Uterus (tissue), 4 donors: ENCODE results near the gene PAK1IP1. TPM values are rescaled to one million over a fixed set of nuclear protein-coding genes. Genes with fewer than 3 reads are reported as not detected.
"Not testable (repeated sequence)": the region's sequence is repeated elsewhere in the genome, so short reads cannot be mapped to it uniquely, and the experiment has no call there.

Experiments used
- DNase-seq, 2 donors: peaks; one replicate each; pipeline ENCODE4 v3.0.0-alpha.2; 2019 to 2020
- H3K27ac ChIP-seq, 2 donors: fragments of 200-600 bp; sonication (generic); 1 replicate in 1 of 2; 2 replicates in 1 of 2; pipeline ENCODE4 v1.5.1; 2016 to 2018
- H3K27me3 ChIP-seq, 2 donors: fragments of 200-600 bp; sonication (generic); one replicate each; pipeline ENCODE4 v1.5.1; 2018 to 2019; ENCODE audit warnings: control low read depth in 1 of 2
- H3K36me3 ChIP-seq, 2 donors: fragments of 200-600 bp; sonication (generic); one replicate each; pipeline ENCODE4 v1.5.1; 2019; ENCODE audit warnings: control low read depth in 1 of 2
- H3K4me1 ChIP-seq, 2 donors: fragments of 200-600 bp; sonication (generic); one replicate each; pipeline ENCODE4 v1.5.1; 2018 to 2019; ENCODE audit warnings: control low read depth in 1 of 2
- H3K4me3 ChIP-seq, 2 donors: fragments of 200-600 bp; sonication (generic); 1 replicate in 1 of 2; 2 replicates in 1 of 2; pipeline ENCODE4 v1.5.1; 2018 to 2019; ENCODE audit warnings: mild to moderate bottlenecking in 1 of 2
- H3K9me3 ChIP-seq, 2 donors: fragments of 200-600 bp; sonication (generic); one replicate each; pipeline ENCODE4 v1.5.1; 2019; ENCODE audit warnings: control low read depth in 1 of 2
- POLR2A ChIP-seq, 2 donors: fragments of 450-650 bp; IDR thresholded peaks; one replicate each; pipeline ENCODE4 v1.6.1; 2016; ENCODE audit warnings: antibody characterized with exemption in 2 of 2, mild to moderate bottlenecking in 1 of 2, moderate library complexity in 1 of 2
- intact Hi-C: fragments of 100-400 bp; cut with DNase I; formaldehyde crosslinking; loops from one replicate; pipeline ENCODE4 v1.15.1; 2023; ENCODE audit warnings: low total_unique reads
- total RNA-seq, 4 donors: library from RNA; depleted of rRNA in 3 of 4; stranded (reverse); fragments of >200 nt in 3 of 4; gene quantifications; one replicate each; pipeline versions ENCODE4 v1.1.0 to v1.2.4, GENCODE V29; 2014 to 2023
- TF ChIP-seq, protein P1 (sequence below), 4 experiments: fragments of 200-600 bp in 2 of 4; fragments of 450-650 bp in 2 of 4; sonication (generic) in 2 of 4; IDR thresholded peaks; one replicate each; pipeline ENCODE4 v1.5.1; 2016 to 2019; ENCODE audit warnings: antibody characterized with exemption in 4 of 4, mild to moderate bottlenecking in 2 of 4, moderate library complexity in 1 of 4
- donor health status: DM: yes; HTN: yes; CAD: no.

The PAK1IP1 gene
- total RNA-seq, 4 donors from 2014 or later, result 14.2 to 34.1 (median 18.8) TPM

GRCh38 chr6:10662207-10662606 lies 32.6 kb upstream of the PAK1IP1 start:
- no peak for TF ChIP-seq POLR2A (IDR thresholded peaks at IDR 0.05)
- TF ChIP-seq, protein P1, sequence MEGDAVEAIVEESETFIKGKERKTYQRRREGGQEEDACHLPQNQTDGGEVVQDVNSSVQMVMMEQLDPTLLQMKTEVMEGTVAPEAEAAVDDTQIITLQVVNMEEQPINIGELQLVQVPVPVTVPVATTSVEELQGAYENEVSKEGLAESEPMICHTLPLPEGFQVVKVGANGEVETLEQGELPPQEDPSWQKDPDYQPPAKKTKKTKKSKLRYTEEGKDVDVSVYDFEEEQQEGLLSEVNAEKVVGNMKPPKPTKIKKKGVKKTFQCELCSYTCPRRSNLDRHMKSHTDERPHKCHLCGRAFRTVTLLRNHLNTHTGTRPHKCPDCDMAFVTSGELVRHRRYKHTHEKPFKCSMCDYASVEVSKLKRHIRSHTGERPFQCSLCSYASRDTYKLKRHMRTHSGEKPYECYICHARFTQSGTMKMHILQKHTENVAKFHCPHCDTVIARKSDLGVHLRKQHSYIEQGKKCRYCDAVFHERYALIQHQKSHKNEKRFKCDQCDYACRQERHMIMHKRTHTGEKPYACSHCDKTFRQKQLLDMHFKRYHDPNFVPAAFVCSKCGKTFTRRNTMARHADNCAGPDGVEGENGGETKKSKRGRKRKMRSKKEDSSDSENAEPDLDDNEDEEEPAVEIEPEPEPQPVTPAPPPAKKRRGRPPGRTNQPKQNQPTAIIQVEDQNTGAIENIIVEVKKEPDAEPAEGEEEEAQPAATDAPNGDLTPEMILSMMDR (IDR thresholded peaks at IDR 0.05), result no peak
- Histone ChIP-seq H3K4me3 (no peak overlapping the region), H3K27ac (no peak overlapping the region), H3K9me3 (no peaks in the 10 kb centered on the region), H3K4me1 (no peaks in the 10 kb centered on the region), H3K27me3 (no peaks in the 10 kb centered on the region), H3K36me3 (no peaks in the 10 kb centered on the region)
- intact Hi-C loops, result no loop called here
- DNase-seq, result no peak

DNA sequence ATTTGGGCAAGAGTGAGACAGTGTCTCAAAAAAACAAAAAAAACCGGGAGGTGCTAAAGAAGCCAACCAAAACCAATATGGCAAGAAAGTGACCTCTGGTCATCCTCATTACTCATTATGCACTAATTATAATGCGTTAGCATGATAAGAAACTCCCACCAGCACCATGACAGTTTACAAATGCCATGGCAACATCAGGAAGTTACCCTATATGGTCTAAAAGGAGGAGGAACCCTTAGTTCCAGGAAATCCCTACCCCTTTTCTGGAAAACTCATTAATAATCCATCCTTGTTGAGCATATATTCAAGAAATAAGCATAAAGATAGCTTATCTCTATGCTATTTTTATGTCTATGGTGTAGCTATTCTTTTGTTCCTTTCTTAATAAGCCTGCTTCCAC lies 32.0 kb upstream of the PAK1IP1 start:
- Histone ChIP-seq H3K27ac (no peak overlapping the region), H3K36me3 (no peaks in the 10 kb centered on the region), H3K9me3 (no peaks in the 10 kb centered on the region), H3K4me3 (no peak overlapping the region), H3K4me1 (no peaks in the 10 kb centered on the region), H3K27me3 (no peaks in the 10 kb centered on the region)
- DNase-seq, result no peak
- TF ChIP-seq POLR2A (IDR thresholded peaks at IDR 0.05), result no peak
- TF ChIP-seq, protein P1 (IDR thresholded peaks at IDR 0.05), result no peak
- intact Hi-C loops, result no loop called here

DNA sequence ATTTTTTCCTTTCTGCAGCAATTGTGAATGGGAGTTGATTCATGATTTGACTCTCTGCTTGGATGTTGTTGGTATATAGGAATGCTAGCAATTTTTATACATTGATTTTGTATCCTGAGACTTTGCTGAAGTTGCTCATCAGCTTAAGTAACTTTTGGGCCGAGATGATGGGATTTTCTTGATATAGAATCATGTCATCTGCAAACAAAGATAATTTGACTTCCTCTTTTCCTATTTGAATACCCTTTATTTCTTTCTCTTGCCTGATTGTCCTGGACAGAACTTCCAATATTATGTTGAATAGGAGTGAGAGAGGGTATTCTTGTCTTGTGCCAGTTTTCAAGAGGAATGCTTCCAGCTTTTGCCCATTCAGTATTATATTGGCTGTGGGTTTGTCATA lies 29.2 kb upstream of the PAK1IP1 start:
- H3K4me3 ChIP-seq, H3K9me3 ChIP-seq, H3K27ac ChIP-seq, DNase-seq, intact Hi-C loops, H3K4me1 ChIP-seq, H3K27me3 ChIP-seq, H3K36me3 ChIP-seq: not testable (repeated sequence)

DNA sequence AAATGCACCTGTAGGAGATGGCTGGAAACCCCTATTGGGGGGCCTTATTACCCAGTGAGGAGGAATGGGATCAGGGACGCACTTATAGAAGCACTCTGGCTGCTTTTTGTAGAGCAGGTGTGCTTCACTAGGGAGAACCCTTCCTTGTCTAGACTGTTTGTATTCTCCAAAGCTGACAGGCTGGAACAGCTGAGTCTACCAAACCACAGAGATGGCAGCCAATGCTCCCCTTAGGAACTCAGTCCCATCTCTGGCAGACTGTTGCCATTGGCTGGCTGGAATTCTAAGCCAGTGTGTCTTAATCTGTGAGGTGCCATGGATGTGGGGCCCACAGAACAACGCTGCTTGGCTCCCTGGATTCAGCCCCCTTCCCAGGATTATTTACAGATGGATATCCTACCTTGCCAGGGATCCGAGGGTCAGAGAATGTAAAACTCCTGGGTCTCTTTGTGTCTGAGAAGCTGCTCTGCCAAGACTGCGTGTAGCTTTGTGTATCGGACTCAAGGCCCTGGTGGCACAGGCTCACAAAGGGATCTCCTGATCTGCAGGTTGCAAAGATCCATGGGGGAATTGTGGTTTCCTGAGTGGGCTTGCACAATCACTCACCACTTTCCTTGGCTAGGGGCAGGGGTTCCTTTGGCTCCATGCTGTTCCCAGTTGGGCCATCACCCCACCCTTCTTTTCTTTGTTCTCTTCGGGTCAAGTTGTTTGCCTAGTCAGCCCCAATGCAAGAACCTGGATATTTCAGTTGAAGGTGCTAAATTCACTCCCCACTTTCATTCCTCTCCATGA lies 26.4 kb upstream of the PAK1IP1 start:
- intact Hi-C loops, result no loop called here
- no peaks in the 10 kb centered on the region for H3K4me1 ChIP-seq
- no peak for DNase-seq
- no peak overlapping the region for H3K4me3 ChIP-seq
- H3K9me3 ChIP-seq, result no peaks in the 10 kb centered on the region
- TF ChIP-seq, protein P1 (IDR thresholded peaks at IDR 0.05), result no peak
- TF ChIP-seq POLR2A (IDR thresholded peaks at IDR 0.05), result no peak
- H3K27me3 ChIP-seq, result no peaks in the 10 kb centered on the region
- H3K27ac ChIP-seq, result no peak overlapping the region
- no peaks in the 10 kb centered on the region for H3K36me3 ChIP-seq

- Histone ChIP-seq H3K4me3 (no peak overlapping the region), H3K27ac (no peak overlapping the region), H3K9me3 (no peaks in the 10 kb centered on the region), H3K4me1 (no peaks in the 10 kb centered on the region), H3K27me3 (no peaks in the 10 kb centered on the region), H3K36me3 (no peaks in the 10 kb centered on the region)
- TF ChIP-seq, protein P1 (IDR thresholded peaks at IDR 0.05), result no peak
- no peak for TF ChIP-seq POLR2A (IDR thresholded peaks at IDR 0.05)
- intact Hi-C loops, result no loop called here
- DNase-seq, result no peak
Measured at GRCh38 chr6:10676403-10676802, 18.4 kb upstream of the PAK1IP1 start.
